Mesendoderm (in vitro differentiated cells): ENCODE results near the gene ZNF618.

ENCODE experiments used
- DNase-seq: peaks from one replicate; pipeline ENCODE4 v3.0.0; 2013
- H2AK5ac ChIP-seq: 2 replicates; pipeline ENCODE4 v1.6.1; 2013; ENCODE audit warnings: low read length, inconsistent platforms
- H2BK120ac ChIP-seq: 2 replicates; pipeline ENCODE4 v1.6.1; 2013; ENCODE audit warnings: low read depth, mild to moderate bottlenecking, low read length, moderate library complexity, mixed read lengths
- H2BK15ac ChIP-seq: replicated peaks from 2 replicates; pipeline ENCODE4 v1.6.1; 2013; ENCODE audit warnings: low read depth, mild to moderate bottlenecking, moderate library complexity
- H2BK5ac ChIP-seq: 2 replicates; pipeline ENCODE4 v1.6.1; 2013; ENCODE audit warnings: low read length, inconsistent platforms
- H3K18ac ChIP-seq: 2 replicates; pipeline ENCODE4 v1.6.1; 2013; ENCODE audit warnings: mild to moderate bottlenecking, low read length, mixed read lengths
- H3K23ac ChIP-seq: one replicate; pipeline ENCODE4 v1.6.1; 2013; ENCODE audit warnings: low read length
- H3K27ac ChIP-seq: 2 replicates; pipeline ENCODE4 v1.5.1; 2013; ENCODE audit warnings: low read depth, mild to moderate bottlenecking, inconsistent platforms, low read length, moderate library complexity
- H3K27me3 ChIP-seq: 2 replicates; pipeline ENCODE4 v1.6.1; 2013; ENCODE audit warnings: low read length, control low read depth, mild to moderate bottlenecking, inconsistent platforms; ENCODE audit not compliant: insufficient read depth, poor library complexity
- H3K36me3 ChIP-seq: 2 replicates; pipeline ENCODE4 v1.6.1; 2013; ENCODE audit warnings: low read length, inconsistent platforms; ENCODE audit not compliant: control insufficient read depth, insufficient read depth
- H3K4ac ChIP-seq: one replicate; pipeline ENCODE4 v1.6.1; 2013; ENCODE audit warnings: low read depth, mild to moderate bottlenecking, low read length, moderate library complexity
- H3K4me1 ChIP-seq: 2 replicates; pipeline ENCODE4 v1.6.1; 2013; ENCODE audit warnings: low read depth, low read length, inconsistent platforms; ENCODE audit not compliant: control insufficient read depth
- H3K4me2 ChIP-seq: 2 replicates; pipeline ENCODE4 v1.6.1; 2013; ENCODE audit warnings: low read length
- H3K4me3 ChIP-seq: 2 replicates; pipeline ENCODE4 v1.5.1; 2013; ENCODE audit warnings: mild to moderate bottlenecking, low read length
- H3K56ac ChIP-seq: one replicate; pipeline ENCODE4 v1.6.1; 2013; ENCODE audit warnings: low read length
- H3K79me1 ChIP-seq: 2 replicates; pipeline ENCODE4 v1.6.1; 2013; ENCODE audit warnings: low read length, inconsistent platforms
- H3K79me2 ChIP-seq: 2 replicates; pipeline ENCODE4 v1.6.1; 2013; ENCODE audit warnings: mild to moderate bottlenecking, low read length; ENCODE audit not compliant: control insufficient read depth, insufficient read depth
- H3K9ac ChIP-seq: 2 replicates; pipeline ENCODE4 v1.6.1; 2013; ENCODE audit warnings: low read length, inconsistent platforms
- H4K5ac ChIP-seq: one replicate; pipeline ENCODE4 v1.6.1; 2013; ENCODE audit warnings: low read length
- H4K8ac ChIP-seq: one replicate; pipeline ENCODE4 v1.6.1; 2013; ENCODE audit warnings: low read depth, mild to moderate bottlenecking, control low read depth, low read length, moderate library complexity
- WGBS: extraction: QIAGEN DNeasy Blood & Tissue Kit; methylation state at CpG from one replicate; pipeline ENCODE4 v1.1.7; 2013; ENCODE audit warnings: low lambda C conversion rate, missing lambda C conversion rate; ENCODE audit not compliant: insufficient coverage; ENCODE audit errors: extremely low coverage; 5-methylcytosine and 5-hydroxymethylcytosine counted together

Gene ZNF618

GRCh38 chr9:114077162-114077837 is 201.2 kb downstream of the ZNF618 start:
- Histone ChIP-seq H2BK120ac (no peak overlapping the region), H3K18ac (no peak overlapping the region), H3K23ac (no peak overlapping the region), H2AK5ac (no peak overlapping the region), H3K27me3 (no peaks in the 10 kb centered on the region), H2BK5ac (no peak overlapping the region), H3K4ac (no peak overlapping the region), H2BK15ac (no peak overlapping the region), H3K9ac (no peak overlapping the region), H3K4me3 (no peak overlapping the region), H3K4me2 (no peak overlapping the region), H3K27ac (no peak overlapping the region), H3K4me1 (no peaks in the 10 kb centered on the region), H3K56ac (no peak overlapping the region), H4K5ac (no peak overlapping the region), H3K79me1 (no peaks in the 10 kb centered on the region), H3K36me3 (no peaks in the 10 kb centered on the region), H3K79me2 (no peaks in the 10 kb centered on the region), H4K8ac (no peak overlapping the region)
- no CpG with 5 or more reads among the region's 7 CpGs for WGBS
- no peak for DNase-seq

DNA sequence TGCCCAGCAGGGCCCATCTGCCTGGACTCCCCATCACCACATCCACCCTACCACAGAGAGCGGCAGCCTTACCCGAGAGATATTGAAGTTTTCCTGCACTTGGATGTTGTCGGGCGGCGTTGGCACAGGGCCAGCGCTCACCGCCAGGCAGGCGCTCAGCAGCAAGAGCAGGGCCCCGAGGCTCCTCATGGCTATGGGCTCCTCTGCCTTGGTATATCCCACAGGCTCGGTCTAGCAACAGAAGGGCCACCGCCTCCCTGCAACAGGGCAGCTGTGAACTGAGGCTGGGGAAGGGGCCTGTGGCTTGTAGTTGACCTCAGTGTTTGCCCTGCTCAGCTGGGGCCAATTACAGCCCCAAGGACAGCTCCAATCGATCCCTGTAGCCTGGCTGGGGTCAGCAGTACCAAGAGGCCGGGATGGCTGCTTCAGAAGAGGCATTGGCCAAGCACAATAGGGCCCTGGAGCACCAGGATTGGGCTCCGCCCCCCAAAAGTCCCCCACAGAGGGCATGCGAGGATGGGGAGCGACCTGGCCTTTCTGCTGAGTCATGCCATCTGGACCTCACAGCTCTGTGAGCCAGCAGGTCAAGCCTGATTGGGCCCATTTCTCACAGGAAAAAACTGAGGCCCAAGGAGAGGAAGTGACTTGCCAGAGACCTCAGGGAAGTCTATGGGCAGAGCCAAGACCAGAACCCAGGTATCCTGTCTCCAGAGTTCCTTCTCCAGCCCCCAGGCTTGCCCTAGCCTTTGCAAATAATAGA is 202.1 kb downstream of the ZNF618 start, which contains the start of gene AMBP:
AMBP (minus strand) TSS at position 280 of the 760 bp plus-strand sequence; CDS start at position 189, 91 bp downstream.
- H3K79me1 ChIP-seq, result no peaks in the 10 kb centered on the region
- H3K4me3 ChIP-seq, result no peak within 1 kb of the TSS
- no CpG with 5 or more reads among the region's 16 CpGs for WGBS
- H3K18ac ChIP-seq, result no peak within 1 kb of the TSS
- no peaks in the 10 kb centered on the region for H3K79me2 ChIP-seq
- no peak within 1 kb of the TSS for H3K27ac ChIP-seq
- no peak within 1 kb of the TSS for H2BK120ac ChIP-seq
- H2BK15ac ChIP-seq, result no peak within 1 kb of the TSS
- H3K9ac ChIP-seq, result no peak within 1 kb of the TSS
- no peak within 1 kb of the TSS for H3K23ac ChIP-seq
- H3K56ac ChIP-seq, result no peak within 1 kb of the TSS
- no peak within 1 kb of the TSS for H4K8ac ChIP-seq
- no peak within 1 kb of the TSS for H3K4me2 ChIP-seq
- no peaks in the 10 kb centered on the region for H3K27me3 ChIP-seq
- DNase-seq, result no peak
- H3K4ac ChIP-seq, result no peak within 1 kb of the TSS
- no peak within 1 kb of the TSS for H4K5ac ChIP-seq
- no peaks in the 10 kb centered on the region for H3K4me1 ChIP-seq
- no peak within 1 kb of the TSS for H2AK5ac ChIP-seq
- H3K36me3 ChIP-seq, result no peaks in the 10 kb centered on the region
- no peak within 1 kb of the TSS for H2BK5ac ChIP-seq

DNA sequence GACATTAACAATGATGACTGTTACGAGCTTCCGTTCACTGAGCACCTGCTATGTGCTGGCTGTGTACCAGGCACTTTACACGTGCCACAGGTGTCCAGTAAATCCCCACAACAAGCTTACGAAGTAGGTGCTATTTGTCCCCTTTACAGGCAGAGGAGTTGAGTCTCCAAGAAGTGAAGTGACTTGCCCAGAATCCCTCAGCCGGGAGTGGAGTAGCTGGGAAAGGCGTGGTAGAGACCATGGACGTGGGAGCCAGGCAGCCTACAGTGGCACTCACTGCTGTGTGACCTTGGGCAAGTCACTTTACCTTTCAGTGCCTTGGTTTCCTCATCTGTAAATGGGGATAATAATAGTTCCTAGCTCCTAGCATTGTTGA is 202.7 kb downstream of the ZNF618 start:
- Histone ChIP-seq H3K27me3 (no peaks in the 10 kb centered on the region), H2BK15ac (no peak overlapping the region), H3K18ac (no peak overlapping the region), H3K4me2 (no peak overlapping the region), H2BK120ac (no peak overlapping the region), H3K4me1 (no peaks in the 10 kb centered on the region), H4K5ac (no peak overlapping the region), H3K79me2 (no peaks in the 10 kb centered on the region), H2AK5ac (no peak overlapping the region), H3K27ac (no peak overlapping the region), H4K8ac (no peak overlapping the region), H3K56ac (no peak overlapping the region), H3K4ac (no peak overlapping the region), H2BK5ac (no peak overlapping the region), H3K23ac (no peak overlapping the region), H3K79me1 (no peaks in the 10 kb centered on the region), H3K9ac (no peak overlapping the region), H3K4me3 (no peak overlapping the region), H3K36me3 (no peaks in the 10 kb centered on the region)
- DNase-seq, result no peak
- WGBS, result no CpG with 5 or more reads among the region's 7 CpGs

- no peak overlapping the region for H3K9ac ChIP-seq
- H3K27me3 ChIP-seq, result no peaks in the 10 kb centered on the region
- H4K5ac ChIP-seq, result no peak overlapping the region
- H3K18ac ChIP-seq, result no peak overlapping the region
- no peaks in the 10 kb centered on the region for H3K79me1 ChIP-seq
- H2BK120ac ChIP-seq, result no peak overlapping the region
- no peaks in the 10 kb centered on the region for H3K4me1 ChIP-seq
- no peak overlapping the region for H3K23ac ChIP-seq
- no peak overlapping the region for H2BK15ac ChIP-seq
- H3K4me3 ChIP-seq, result no peak overlapping the region
- H3K79me2 ChIP-seq, result no peaks in the 10 kb centered on the region
- H3K4me2 ChIP-seq, result no peak overlapping the region
- no peak overlapping the region for H3K56ac ChIP-seq
- H3K27ac ChIP-seq, result no peak overlapping the region
- no peak overlapping the region for H3K4ac ChIP-seq
- no peak overlapping the region for H2AK5ac ChIP-seq
- WGBS, result no CpG with 5 or more reads among the region's 5 CpGs
- DNase-seq, result no peak
- no peak overlapping the region for H2BK5ac ChIP-seq
- no peak overlapping the region for H4K8ac ChIP-seq
- H3K36me3 ChIP-seq, result no peaks in the 10 kb centered on the region
Measured at GRCh38 chr9:114080195-114080772, 204.2 kb downstream of the ZNF618 start.

- no peaks in the 10 kb centered on the region for H3K79me2 ChIP-seq
- H3K27ac ChIP-seq, result no peak overlapping the region
- no peak overlapping the region for H4K5ac ChIP-seq
- no peak overlapping the region for H2BK120ac ChIP-seq
- no peak overlapping the region for H3K4me3 ChIP-seq
- no peaks in the 10 kb centered on the region for H3K27me3 ChIP-seq
- no peak overlapping the region for H3K18ac ChIP-seq
- H3K23ac ChIP-seq, result no peak overlapping the region
- no CpG with 5 or more reads among the region's 7 CpGs for WGBS
- no peak overlapping the region for H3K56ac ChIP-seq
- H3K79me1 ChIP-seq, result no peaks in the 10 kb centered on the region
- no peak overlapping the region for H4K8ac ChIP-seq
- no peak overlapping the region for H3K4me2 ChIP-seq
- no peaks in the 10 kb centered on the region for H3K36me3 ChIP-seq
- H3K4me1 ChIP-seq, result no peaks in the 10 kb centered on the region
- no peak overlapping the region for H3K4ac ChIP-seq
- no peak for DNase-seq
- H2BK15ac ChIP-seq, result no peak overlapping the region
- H3K9ac ChIP-seq, result no peak overlapping the region
- H2AK5ac ChIP-seq, result no peak overlapping the region
- no peak overlapping the region for H2BK5ac ChIP-seq
Measured at GRCh38 chr9:114080773-114081440, 204.8 kb downstream of the ZNF618 start.
